ENCODE results near the gene CHID1.

CHID1 gene

GRCh38 chr11:887589-887988 is 23.0 kb downstream of the CHID1 start:
- DNase-seq (ENCODE audit: low read depth): no peak

- no peak for DNase-seq (ENCODE audit: low read depth)
Measured at GRCh38 chr11:886568-886967, 24.0 kb downstream of the CHID1 start.

GRCh38 chr11:884578-885070 is 26.0 kb downstream of the CHID1 start:
- DNase-seq (ENCODE audit: low read depth): no peak

- DNase-seq (ENCODE audit: low read depth): no peak
Measured at GRCh38 chr11:883527-883926, 27.1 kb downstream of the CHID1 start.

GRCh38 chr11:882596-882995 is 28.0 kb downstream of the CHID1 start:
- no peak for DNase-seq (ENCODE audit: low read depth)

- DNase-seq (ENCODE audit: low read depth): no peak
Measured at GRCh38 chr11:880447-880846, 30.2 kb downstream of the CHID1 start.

- DNase-seq (ENCODE audit: low read depth): no peak
Measured at GRCh38 chr11:877565-877964, 33.0 kb downstream of the CHID1 start.

GRCh38 chr11:876545-876944 is 34.1 kb downstream of the CHID1 start:
- DNase-seq (ENCODE audit: low read depth): no peak

- no peak for DNase-seq (ENCODE audit: low read depth)
Measured at GRCh38 chr11:875769-876301, 34.8 kb downstream of the CHID1 start.

GRCh38 chr11:875203-875602 is 35.4 kb downstream of the CHID1 start:
- no peak for DNase-seq (ENCODE audit: low read depth)

- no peak for DNase-seq (ENCODE audit: low read depth)
Measured at GRCh38 chr11:873706-874105, 36.9 kb downstream of the CHID1 start.

- DNase-seq (ENCODE audit: low read depth): no peak
Measured at GRCh38 chr11:872799-873198, 37.8 kb downstream of the CHID1 start.

- DNase-seq (ENCODE audit: low read depth): no peak
Measured at GRCh38 chr11:871472-871871, 39.1 kb downstream of the CHID1 start.

- DNase-seq (ENCODE audit: low read depth): no peak
Measured at GRCh38 chr11:870418-870817, 40.2 kb downstream of the CHID1 start.

- no peak for DNase-seq (ENCODE audit: low read depth)
Measured at GRCh38 chr11:870127-870413, 40.5 kb downstream of the CHID1 start.

GRCh38 chr11:869399-870126 is 41.0 kb downstream of the CHID1 start:
- DNase-seq (ENCODE audit: low read depth): no peak

GRCh38 chr11:868802-869201 is 41.8 kb downstream of the CHID1 start:
- DNase-seq (ENCODE audit: low read depth): no peak

GRCh38 chr11:868394-868793 is 42.2 kb downstream of the CHID1 start:
- no peak for DNase-seq (ENCODE audit: low read depth)

GRCh38 chr11:867856-868358 is 42.7 kb downstream of the CHID1 start:
- DNase-seq (ENCODE audit: low read depth): no peak

- no peak for DNase-seq (ENCODE audit: low read depth)
Measured at GRCh38 chr11:866481-866880, 44.1 kb downstream of the CHID1 start.

GRCh38 chr11:865462-866430 is 44.9 kb downstream of the CHID1 start:
- DNase-seq (ENCODE audit: low read depth): no peak

- no peak for DNase-seq (ENCODE audit: low read depth)
Measured at GRCh38 chr11:864898-865297, 45.7 kb downstream of the CHID1 start.

Measured in T follicular helper cell (primary cell).